ENCODE data around the gene CLIC5.

CLIC5 gene

DNA sequence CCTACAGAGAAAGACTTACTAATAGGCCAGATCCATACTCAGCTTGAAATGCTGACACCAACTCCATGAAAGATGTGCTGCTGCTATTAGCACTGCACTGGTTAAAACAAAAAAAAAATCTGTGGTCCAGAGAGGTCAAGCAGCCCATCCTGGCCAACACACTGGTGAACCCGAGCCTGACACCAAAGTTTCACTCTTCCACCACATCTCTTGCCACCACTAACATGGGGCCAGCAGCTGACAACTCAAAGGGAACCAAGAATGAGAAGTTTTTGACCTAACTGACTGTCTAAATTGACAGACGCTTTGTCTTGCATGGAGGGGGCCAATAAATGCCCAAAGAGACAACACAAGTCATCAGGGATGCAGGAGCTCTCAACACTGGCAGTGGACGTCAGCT lies 5.4 kb downstream of the CLIC5 start:
- peaks cover 22 to 30% of the 10 kb centered on the region in 2 donors for H3K4me1 ChIP-seq (ENCODE audit: control insufficient read depth in 2 of 2, insufficient read depth in 2 of 2, low read length in 2 of 2)
- H3K9ac ChIP-seq (ENCODE audit: low read depth in 1 of 2, low read length in 2 of 2): no peak overlapping the region
- H3K9me3 ChIP-seq (ENCODE audit: control insufficient read depth in 2 of 2, low read length in 2 of 2): no peaks in the 10 kb centered on the region
- H3K27ac ChIP-seq (ENCODE audit: low read depth in 2 of 2, low read length in 2 of 2): peak overlapping the region; percentile 77 to 90
- no peaks in the 10 kb centered on the region for H3K36me3 ChIP-seq (ENCODE audit: control insufficient read depth in 2 of 2, insufficient read depth in 2 of 2, low read length in 2 of 2)
- H3K27me3 ChIP-seq (ENCODE audit: control insufficient read depth in 2 of 2, insufficient read depth in 2 of 2, low read length in 2 of 2): peaks cover 0 to 2% of the 10 kb centered on the region in 2 donors
- H3K4me3 ChIP-seq (ENCODE audit: low read length in 2 of 2): peak overlapping the region in 1 of 2 donors; percentile 28

DNA sequence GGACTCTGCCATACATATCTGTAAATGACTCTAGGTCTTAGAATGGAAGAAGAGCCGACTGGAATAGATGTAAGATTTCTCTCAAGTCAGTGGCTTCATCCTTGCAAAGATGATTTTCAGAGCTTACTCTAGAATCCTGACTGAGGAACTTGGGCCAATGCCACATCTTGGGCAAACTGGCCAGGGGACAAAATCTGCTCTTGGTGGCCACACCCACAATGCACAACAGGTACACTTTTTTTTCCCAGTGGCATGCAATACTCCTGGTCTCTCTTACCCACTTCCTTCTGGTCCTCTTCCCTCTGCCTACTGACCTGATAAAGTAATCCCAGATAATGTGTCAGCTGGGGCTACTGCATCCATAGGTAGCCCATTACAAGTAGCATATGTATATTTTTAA lies 13.4 kb downstream of the CLIC5 start:
- Histone ChIP-seq H3K9ac (ENCODE audit: low read depth in 1 of 2, low read length in 2 of 2) (no peak overlapping the region), H3K4me1 (ENCODE audit: control insufficient read depth in 2 of 2, insufficient read depth in 2 of 2, low read length in 2 of 2) (peaks cover 0 to 12% of the 10 kb centered on the region in 2 donors), H3K9me3 (ENCODE audit: control insufficient read depth in 2 of 2, low read length in 2 of 2) (no peaks in the 10 kb centered on the region), H3K27ac (ENCODE audit: low read depth in 2 of 2, low read length in 2 of 2) (no peak overlapping the region), H3K4me3 (ENCODE audit: low read length in 2 of 2) (no peak overlapping the region), H3K27me3 (ENCODE audit: control insufficient read depth in 2 of 2, insufficient read depth in 2 of 2, low read length in 2 of 2) (no peaks in the 10 kb centered on the region), H3K36me3 (ENCODE audit: control insufficient read depth in 2 of 2, insufficient read depth in 2 of 2, low read length in 2 of 2) (peaks cover 0 to 4% of the 10 kb centered on the region in 2 donors)

GRCh38 chr6:46000905-46001304 lies 14.8 kb downstream of the CLIC5 start:
- Histone ChIP-seq H3K27ac (ENCODE audit: low read depth in 2 of 2, low read length in 2 of 2) (no peak overlapping the region), H3K27me3 (ENCODE audit: control insufficient read depth in 2 of 2, insufficient read depth in 2 of 2, low read length in 2 of 2) (no peaks in the 10 kb centered on the region), H3K4me3 (ENCODE audit: low read length in 2 of 2) (no peak overlapping the region), H3K4me1 (ENCODE audit: control insufficient read depth in 2 of 2, insufficient read depth in 2 of 2, low read length in 2 of 2) (peaks cover 0 to 12% of the 10 kb centered on the region in 2 donors), H3K36me3 (ENCODE audit: control insufficient read depth in 2 of 2, insufficient read depth in 2 of 2, low read length in 2 of 2) (peaks cover 0 to 4% of the 10 kb centered on the region in 2 donors), H3K9me3 (ENCODE audit: control insufficient read depth in 2 of 2, low read length in 2 of 2) (no peaks in the 10 kb centered on the region), H3K9ac (ENCODE audit: low read depth in 1 of 2, low read length in 2 of 2) (no peak overlapping the region)

DNA sequence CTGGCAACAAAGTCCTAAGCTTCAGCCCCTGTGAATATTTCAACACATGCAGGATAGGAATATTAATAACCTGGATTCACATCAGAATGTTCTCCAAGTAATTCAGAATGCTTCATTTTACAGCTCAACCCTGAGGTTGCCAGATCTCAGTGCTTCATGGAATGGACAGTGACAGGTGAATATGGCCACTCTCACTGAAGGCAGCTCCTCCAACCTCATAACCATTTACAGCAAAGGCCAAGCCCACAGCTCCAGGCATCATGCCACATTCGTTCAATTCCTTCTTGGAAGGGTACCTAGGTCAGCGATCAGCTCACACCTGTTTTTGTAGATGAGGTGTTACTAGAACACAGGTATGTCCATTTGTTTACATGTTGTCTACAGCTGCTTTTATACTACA lies 17.1 kb downstream of the CLIC5 start:
- Histone ChIP-seq H3K27ac (ENCODE audit: low read depth in 2 of 2, low read length in 2 of 2) (peak overlapping the region in 1 of 2 donors; percentile 14), H3K4me1 (ENCODE audit: control insufficient read depth in 2 of 2, insufficient read depth in 2 of 2, low read length in 2 of 2) (peaks cover 0 to 12% of the 10 kb centered on the region in 2 donors)

GRCh38 chr6:45997875-45998506 lies 17.7 kb downstream of the CLIC5 start:
- Histone ChIP-seq H3K4me3 (ENCODE audit: low read length in 2 of 2) (no peak overlapping the region), H3K36me3 (ENCODE audit: control insufficient read depth in 2 of 2, insufficient read depth in 2 of 2, low read length in 2 of 2) (peaks cover 0 to 4% of the 10 kb centered on the region in 2 donors), H3K9me3 (ENCODE audit: control insufficient read depth in 2 of 2, low read length in 2 of 2) (no peaks in the 10 kb centered on the region), H3K27me3 (ENCODE audit: control insufficient read depth in 2 of 2, insufficient read depth in 2 of 2, low read length in 2 of 2) (no peaks in the 10 kb centered on the region), H3K4me1 (ENCODE audit: control insufficient read depth in 2 of 2, insufficient read depth in 2 of 2, low read length in 2 of 2) (peaks cover 0 to 12% of the 10 kb centered on the region in 2 donors), H3K27ac (ENCODE audit: low read depth in 2 of 2, low read length in 2 of 2) (peak overlapping the region; percentile 12 to 14), H3K9ac (ENCODE audit: low read depth in 1 of 2, low read length in 2 of 2) (no peak overlapping the region)

More for the DNA sequence above, 17.1 kb downstream of the CLIC5 start:
- Histone ChIP-seq H3K9ac (ENCODE audit: low read depth in 1 of 2, low read length in 2 of 2) (no peak overlapping the region), H3K36me3 (ENCODE audit: control insufficient read depth in 2 of 2, insufficient read depth in 2 of 2, low read length in 2 of 2) (peaks cover 0 to 4% of the 10 kb centered on the region in 2 donors), H3K4me3 (ENCODE audit: low read length in 2 of 2) (no peak overlapping the region), H3K27me3 (ENCODE audit: control insufficient read depth in 2 of 2, insufficient read depth in 2 of 2, low read length in 2 of 2) (no peaks in the 10 kb centered on the region), H3K9me3 (ENCODE audit: control insufficient read depth in 2 of 2, low read length in 2 of 2) (no peaks in the 10 kb centered on the region)

- no peaks in the 10 kb centered on the region for H3K36me3 ChIP-seq (ENCODE audit: control insufficient read depth in 2 of 2, insufficient read depth in 2 of 2, low read length in 2 of 2)
- H3K9ac ChIP-seq (ENCODE audit: low read depth in 1 of 2, low read length in 2 of 2): no peak overlapping the region
- no peaks in the 10 kb centered on the region for H3K27me3 ChIP-seq (ENCODE audit: control insufficient read depth in 2 of 2, insufficient read depth in 2 of 2, low read length in 2 of 2)
- H3K9me3 ChIP-seq (ENCODE audit: control insufficient read depth in 2 of 2, low read length in 2 of 2): no peaks in the 10 kb centered on the region
- H3K4me1 ChIP-seq (ENCODE audit: control insufficient read depth in 2 of 2, insufficient read depth in 2 of 2, low read length in 2 of 2): peaks cover 16 to 25% of the 10 kb centered on the region in 2 donors
- H3K4me3 ChIP-seq (ENCODE audit: low read length in 2 of 2): no peak overlapping the region
- H3K27ac ChIP-seq (ENCODE audit: low read depth in 2 of 2, low read length in 2 of 2): no peak overlapping the region
These were observed 24.5 kb downstream of the CLIC5 start for GRCh38 chr6:45991189-45991588.

GRCh38 chr6:45990162-45990561 lies 25.5 kb downstream of the CLIC5 start:
- no peaks in the 10 kb centered on the region for H3K27me3 ChIP-seq (ENCODE audit: control insufficient read depth in 2 of 2, insufficient read depth in 2 of 2, low read length in 2 of 2)
- H3K9ac ChIP-seq (ENCODE audit: low read depth in 1 of 2, low read length in 2 of 2): no peak overlapping the region
- peaks cover 19 to 25% of the 10 kb centered on the region in 2 donors for H3K4me1 ChIP-seq (ENCODE audit: control insufficient read depth in 2 of 2, insufficient read depth in 2 of 2, low read length in 2 of 2)
- H3K36me3 ChIP-seq (ENCODE audit: control insufficient read depth in 2 of 2, insufficient read depth in 2 of 2, low read length in 2 of 2): no peaks in the 10 kb centered on the region
- no peak overlapping the region for H3K27ac ChIP-seq (ENCODE audit: low read depth in 2 of 2, low read length in 2 of 2)
- H3K4me3 ChIP-seq (ENCODE audit: low read length in 2 of 2): no peak overlapping the region
- no peaks in the 10 kb centered on the region for H3K9me3 ChIP-seq (ENCODE audit: control insufficient read depth in 2 of 2, low read length in 2 of 2)

DNA sequence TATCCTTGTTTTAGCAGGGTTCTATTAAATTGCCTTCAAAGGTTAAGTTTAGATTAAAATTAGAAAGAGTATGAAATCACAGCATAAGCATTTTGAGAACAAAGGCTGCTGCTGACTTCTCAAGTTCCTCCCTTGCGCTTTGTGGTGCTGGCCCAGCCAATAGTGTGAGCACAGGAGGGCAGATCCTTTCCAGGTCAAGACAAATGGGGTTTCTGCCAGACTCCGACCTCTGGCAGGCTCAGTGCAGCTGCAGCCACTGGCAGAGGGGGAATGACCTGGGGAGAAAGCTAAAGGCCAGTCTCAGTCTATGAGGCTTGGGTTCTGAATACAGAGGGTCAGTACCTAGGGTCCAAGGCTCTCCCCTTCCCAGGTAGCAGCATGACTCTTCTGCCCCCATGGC lies 27.0 kb downstream of the CLIC5 start:
- peaks cover 20 to 25% of the 10 kb centered on the region in 2 donors for H3K4me1 ChIP-seq (ENCODE audit: control insufficient read depth in 2 of 2, insufficient read depth in 2 of 2, low read length in 2 of 2)

DNA sequence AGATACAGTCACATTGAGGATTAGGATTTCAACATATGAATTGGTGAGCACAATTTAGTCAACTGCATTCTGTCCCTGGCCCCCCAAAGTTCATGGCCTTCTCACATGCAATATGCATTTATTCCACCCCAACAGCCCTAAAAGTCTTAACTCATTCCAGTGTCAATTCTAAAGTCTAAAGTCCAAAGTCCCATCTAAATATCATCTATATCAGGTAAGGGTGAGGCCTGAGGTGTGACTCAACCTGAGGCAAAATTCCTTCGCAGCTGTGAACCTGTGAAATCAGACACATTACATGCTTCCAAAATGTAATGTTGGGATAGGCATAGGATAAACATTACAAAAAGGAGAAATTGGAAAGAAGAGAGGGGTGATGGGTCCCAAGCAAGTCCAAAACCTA lies 27.8 kb downstream of the CLIC5 start:
- Histone ChIP-seq H3K27ac (ENCODE audit: low read depth in 2 of 2, low read length in 2 of 2) (peak overlapping the region; percentile 59 to 61), H3K27me3 (ENCODE audit: control insufficient read depth in 2 of 2, insufficient read depth in 2 of 2, low read length in 2 of 2) (no peaks in the 10 kb centered on the region), H3K9me3 (ENCODE audit: control insufficient read depth in 2 of 2, low read length in 2 of 2) (no peaks in the 10 kb centered on the region), H3K36me3 (ENCODE audit: control insufficient read depth in 2 of 2, insufficient read depth in 2 of 2, low read length in 2 of 2) (no peaks in the 10 kb centered on the region), H3K9ac (ENCODE audit: low read depth in 1 of 2, low read length in 2 of 2) (peak overlapping the region in 1 of 2 donors; percentile 10), H3K4me3 (ENCODE audit: low read length in 2 of 2) (no peak overlapping the region), H3K4me1 (ENCODE audit: control insufficient read depth in 2 of 2, insufficient read depth in 2 of 2, low read length in 2 of 2) (peaks cover 25 to 33% of the 10 kb centered on the region in 2 donors)

More for the DNA sequence above, 27.0 kb downstream of the CLIC5 start:
- Histone ChIP-seq H3K27ac (ENCODE audit: low read depth in 2 of 2, low read length in 2 of 2) (peak overlapping the region; percentile 59 to 61), H3K9me3 (ENCODE audit: control insufficient read depth in 2 of 2, low read length in 2 of 2) (no peaks in the 10 kb centered on the region), H3K9ac (ENCODE audit: low read depth in 1 of 2, low read length in 2 of 2) (no peak overlapping the region), H3K36me3 (ENCODE audit: control insufficient read depth in 2 of 2, insufficient read depth in 2 of 2, low read length in 2 of 2) (no peaks in the 10 kb centered on the region), H3K27me3 (ENCODE audit: control insufficient read depth in 2 of 2, insufficient read depth in 2 of 2, low read length in 2 of 2) (no peaks in the 10 kb centered on the region), H3K4me3 (ENCODE audit: low read length in 2 of 2) (no peak overlapping the region)

DNA sequence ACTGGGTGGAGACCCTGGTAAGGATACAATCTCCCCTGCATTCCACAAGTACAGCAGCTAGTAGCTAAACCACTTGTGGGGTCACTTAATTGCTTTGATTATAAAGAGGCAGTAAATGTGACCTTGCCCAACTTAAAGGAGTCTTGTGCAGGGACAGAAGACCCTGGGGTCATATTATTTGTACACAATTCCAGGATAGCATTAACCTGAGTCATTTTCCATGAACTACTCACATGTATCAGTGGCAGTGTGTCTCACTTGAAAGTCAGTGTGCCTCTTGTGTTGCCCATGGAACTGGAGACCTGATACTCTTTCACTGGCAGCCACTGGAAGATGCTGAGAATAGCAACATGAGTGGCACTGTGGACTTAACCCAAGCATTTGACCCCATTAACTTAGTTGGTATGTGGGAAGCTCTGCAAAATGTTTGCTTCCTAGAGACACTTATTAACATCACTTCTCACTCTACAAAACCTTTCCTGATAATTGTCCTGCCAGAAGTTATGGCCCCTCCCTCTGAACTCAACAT lies 28.9 kb downstream of the CLIC5 start:
- Histone ChIP-seq H3K9ac (ENCODE audit: low read depth in 1 of 2, low read length in 2 of 2) (no peak overlapping the region), H3K9me3 (ENCODE audit: control insufficient read depth in 2 of 2, low read length in 2 of 2) (no peaks in the 10 kb centered on the region), H3K36me3 (ENCODE audit: control insufficient read depth in 2 of 2, insufficient read depth in 2 of 2, low read length in 2 of 2) (no peaks in the 10 kb centered on the region), H3K27me3 (ENCODE audit: control insufficient read depth in 2 of 2, insufficient read depth in 2 of 2, low read length in 2 of 2) (no peaks in the 10 kb centered on the region), H3K4me3 (ENCODE audit: low read length in 2 of 2) (no peak overlapping the region), H3K4me1 (ENCODE audit: control insufficient read depth in 2 of 2, insufficient read depth in 2 of 2, low read length in 2 of 2) (peaks cover 28 to 40% of the 10 kb centered on the region in 2 donors), H3K27ac (ENCODE audit: low read depth in 2 of 2, low read length in 2 of 2) (peak overlapping the region in 1 of 2 donors; percentile 61)

All from mucosa of rectum (tissue), 2 donors.